ENCODE results near the gene LTA. TPM values are rescaled to one million over a fixed set of nuclear protein-coding genes. Genes with fewer than 3 reads are reported as not detected.
"Not testable (repeated sequence)": the region's sequence is repeated elsewhere in the genome, so short reads cannot be mapped to it uniquely, and the experiment has no call there.

Gene LTA
- total and polyA plus RNA-seq, 9 donors, result 0.17 to 1.3 (median 0.30) TPM; not detected in 5

DNA sequence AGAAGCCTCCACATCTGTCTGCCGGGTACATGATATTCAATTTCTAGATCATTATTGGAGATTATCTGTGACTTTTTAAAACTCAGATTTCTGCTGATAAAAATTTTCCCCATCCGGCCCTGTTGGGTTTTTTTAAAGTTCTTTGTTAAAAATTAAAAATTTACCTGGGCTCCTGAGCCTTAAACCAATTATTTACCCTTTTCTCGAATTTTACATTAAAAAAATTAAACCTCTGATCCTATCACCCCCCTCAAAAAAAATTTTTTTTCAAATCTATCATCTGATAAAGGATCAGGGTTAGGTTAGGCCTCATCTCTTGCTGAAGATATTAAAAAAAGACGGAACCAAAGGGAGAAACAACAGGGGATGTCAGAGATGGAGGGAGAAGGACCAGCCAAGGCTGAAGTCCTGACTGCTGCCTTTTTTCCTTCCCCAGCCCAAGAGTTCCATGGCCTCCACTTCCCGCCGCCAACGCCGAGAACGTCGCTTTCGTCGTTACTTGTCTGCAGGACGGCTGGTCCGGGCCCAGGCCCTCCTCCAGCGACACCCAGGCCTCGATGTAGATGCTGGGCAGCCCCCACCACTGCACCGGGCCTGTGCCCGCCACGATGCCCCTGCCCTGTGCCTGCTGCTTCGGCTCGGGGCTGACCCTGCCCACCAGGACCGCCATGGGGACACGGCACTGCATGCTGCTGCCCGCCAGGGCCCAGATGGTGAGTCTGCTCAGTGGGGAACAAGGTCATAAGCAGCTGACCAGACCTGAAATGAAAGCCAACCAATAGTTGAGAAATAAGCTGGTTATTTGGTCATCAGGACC, 24.2 kb upstream of the LTA start:
- Histone ChIP-seq H3K27ac (peak overlapping the region; percentile 18 to 69), H3K4me3 (peak overlapping the region; percentile 42), H3K4me1 (ENCODE audit: insufficient read depth) (peaks cover 6% of the 10 kb centered on the region), H3K9me3 (no peaks in the 10 kb centered on the region), H3K27me3 (no peaks in the 10 kb centered on the region), H3K36me3 (no peaks in the 10 kb centered on the region)
- peak; percentile 25 to 66 (median 60) for DNase-seq
- 60 to 75% (median 61%) methylated on average over 24 of the region's 24 CpGs for WGBS, 3 donors
- intact Hi-C loops (cut with DNase I), result loop anchor here in 3 of 4 donors (5.0 to 10.0 kb wide), 5 partner anchors 34 to 287 kb away; partner anchors contain the start of genes AIF1 (in 1 of the 3) and LTB (in 1 of the 3)
- TF ChIP-seq CTCF (IDR thresholded peaks at IDR 0.05), result no peak
- TF ChIP-seq POLR2A (IDR thresholded peaks at IDR 0.05), result no peak
- no peak for TF ChIP-seq EP300 (IDR thresholded peaks at IDR 0.05)

DNA sequence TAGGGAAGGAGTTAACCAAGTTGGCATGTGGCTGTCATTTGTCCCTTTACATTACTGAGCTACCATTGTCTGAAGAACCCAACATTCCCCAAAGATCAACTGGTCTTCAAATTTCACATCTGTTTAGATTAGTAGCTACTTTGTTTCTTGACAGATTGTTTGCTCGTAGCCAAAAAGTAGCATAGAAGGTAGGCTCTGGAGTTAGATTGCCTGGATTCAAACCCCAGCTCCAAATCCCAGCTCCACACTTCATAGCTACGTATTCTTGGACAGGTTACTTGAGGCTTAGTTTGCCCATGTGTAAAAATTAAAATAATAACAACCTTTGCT, 23.6 kb upstream of the LTA start:
- TF ChIP-seq EP300 (IDR thresholded peaks at IDR 0.05) (no peak), POLR2A (IDR thresholded peaks at IDR 0.05) (no peak), CTCF (IDR thresholded peaks at IDR 0.05) (no peak)
- Histone ChIP-seq H3K36me3 (no peaks in the 10 kb centered on the region), H3K4me1 (ENCODE audit: insufficient read depth) (peaks cover 6% of the 10 kb centered on the region), H3K9me3 (no peaks in the 10 kb centered on the region), H3K4me3 (no peak overlapping the region), H3K27me3 (no peaks in the 10 kb centered on the region), H3K27ac (peak overlapping the region; percentile 18 to 69)
- no peak for DNase-seq
- WGBS, 3 donors, result 91 to 95% (median 94%) methylated on average over 2 of the region's 2 CpGs
- intact Hi-C loops (cut with DNase I), result loop anchor here in 3 of 4 donors (5.0 to 10.0 kb wide), 5 partner anchors 34 to 286 kb away; partner anchors contain the start of genes AIF1 (in 1 of the 3) and LTB (in 1 of the 3)

DNA sequence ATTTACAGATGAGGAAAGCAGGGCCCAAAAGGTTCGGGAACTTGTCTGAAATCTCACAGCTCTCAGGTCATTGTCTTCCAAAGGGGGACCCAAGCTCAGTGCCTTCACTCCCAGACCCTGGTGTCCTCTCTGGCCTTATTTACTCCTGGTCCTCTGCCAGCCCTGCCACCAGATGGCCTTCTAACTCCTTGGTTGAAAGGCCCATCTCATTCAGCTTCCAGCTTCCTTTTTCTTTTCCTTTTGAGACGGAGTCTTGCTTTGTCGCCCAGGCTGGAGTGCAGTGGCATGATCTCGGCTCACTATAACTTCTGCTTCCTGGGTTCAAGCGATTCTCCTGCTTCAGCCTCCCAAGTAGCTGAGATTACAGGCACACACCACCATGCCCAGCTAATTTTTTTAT, 20.7 kb upstream of the LTA start:
- H3K4me1 ChIP-seq (ENCODE audit: insufficient read depth); H3K36me3 ChIP-seq; H3K27ac ChIP-seq; H3K27me3 ChIP-seq; H3K9me3 ChIP-seq; H3K4me3 ChIP-seq; intact Hi-C loops (cut with DNase I): not testable (repeated sequence)
- 67 to 73% (median 72%) methylated on average over 5 of the region's 5 CpGs for WGBS, 3 donors
- peak in 1 of 5 donors; percentile 38 for DNase-seq

DNA sequence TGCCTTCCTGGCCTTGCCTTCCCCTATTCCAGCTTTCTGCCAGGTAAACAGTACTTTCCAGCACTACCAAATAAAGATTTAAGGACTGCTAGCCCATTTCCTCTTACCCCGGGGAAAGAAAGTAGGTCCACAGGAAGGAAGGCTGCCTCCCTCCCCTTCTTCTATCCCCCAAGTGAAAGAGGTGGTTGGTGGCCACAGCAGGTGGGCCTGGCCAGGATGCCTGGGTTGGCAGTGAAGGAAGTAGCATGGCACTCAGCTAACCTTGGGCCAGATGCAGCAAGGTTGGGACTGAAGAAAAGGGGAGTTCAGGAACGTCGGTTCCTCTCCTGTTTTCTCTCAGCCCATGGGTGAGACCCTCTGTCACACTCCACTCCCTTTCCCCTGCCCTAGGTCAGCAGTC, 15.8 kb upstream of the LTA start:
- Histone ChIP-seq H3K27me3 (no peaks in the 10 kb centered on the region), H3K27ac (no peak overlapping the region), H3K9me3 (no peaks in the 10 kb centered on the region), H3K4me3 (no peak overlapping the region), H3K4me1 (ENCODE audit: insufficient read depth) (no peaks in the 10 kb centered on the region), H3K36me3 (no peaks in the 10 kb centered on the region)
- DNase-seq, result peak in 1 of 5 donors; percentile 7
- TF ChIP-seq POLR2A (IDR thresholded peaks at IDR 0.05), result no peak
- TF ChIP-seq CTCF (IDR thresholded peaks at IDR 0.05), result no peak
- no peak for TF ChIP-seq EP300 (IDR thresholded peaks at IDR 0.05)
- intact Hi-C loops (cut with DNase I), result no loop called here
- 76 to 78% (median 76%) methylated on average over 3 of the region's 3 CpGs for WGBS, 3 donors

All from ovary (tissue), 9 donors.